Mammary epithelial cell (primary cell): ENCODE results near the gene KRTAP10-9.

Experiments
- EZH2 ChIP-seq: IDR thresholded peaks from 2 replicates; pipeline ENCODE4 v1.6.1; 2012; ENCODE audit warnings: low read length, inconsistent platforms, borderline replicate concordance
- TF ChIP-seq, protein P1 (sequence below), 2 donors: IDR thresholded peaks in 1 of 2; conservative IDR thresholded peaks in 1 of 2; 2 replicates each; pipeline ENCODE4 v1.5.1; 2011 to 2012; ENCODE audit warnings: inconsistent platforms in 2 of 2, low read length in 2 of 2, mild to moderate bottlenecking in 2 of 2, control low read depth in 1 of 2, low read depth in 1 of 2; ENCODE audit not compliant: insufficient read depth in 1 of 2; ENCODE audit errors: extremely low read depth in 1 of 2

GRCh38 chr21:44650973-44651675 lies 24.2 kb downstream of the KRTAP10-9 start:
- TF ChIP-seq, protein P1, sequence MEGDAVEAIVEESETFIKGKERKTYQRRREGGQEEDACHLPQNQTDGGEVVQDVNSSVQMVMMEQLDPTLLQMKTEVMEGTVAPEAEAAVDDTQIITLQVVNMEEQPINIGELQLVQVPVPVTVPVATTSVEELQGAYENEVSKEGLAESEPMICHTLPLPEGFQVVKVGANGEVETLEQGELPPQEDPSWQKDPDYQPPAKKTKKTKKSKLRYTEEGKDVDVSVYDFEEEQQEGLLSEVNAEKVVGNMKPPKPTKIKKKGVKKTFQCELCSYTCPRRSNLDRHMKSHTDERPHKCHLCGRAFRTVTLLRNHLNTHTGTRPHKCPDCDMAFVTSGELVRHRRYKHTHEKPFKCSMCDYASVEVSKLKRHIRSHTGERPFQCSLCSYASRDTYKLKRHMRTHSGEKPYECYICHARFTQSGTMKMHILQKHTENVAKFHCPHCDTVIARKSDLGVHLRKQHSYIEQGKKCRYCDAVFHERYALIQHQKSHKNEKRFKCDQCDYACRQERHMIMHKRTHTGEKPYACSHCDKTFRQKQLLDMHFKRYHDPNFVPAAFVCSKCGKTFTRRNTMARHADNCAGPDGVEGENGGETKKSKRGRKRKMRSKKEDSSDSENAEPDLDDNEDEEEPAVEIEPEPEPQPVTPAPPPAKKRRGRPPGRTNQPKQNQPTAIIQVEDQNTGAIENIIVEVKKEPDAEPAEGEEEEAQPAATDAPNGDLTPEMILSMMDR (conservative IDR thresholded peaks at IDR 0.05 in 1 of 2, IDR thresholded peaks at IDR 0.05 in 1 of 2; ENCODE audit: extremely low read depth in 1 of 2, insufficient read depth in 1 of 2, low read depth in 1 of 2, low read length in 2 of 2): no peak
- TF ChIP-seq EZH2: no peak
